HepG2 (cell line): ENCODE measurements around the gene TRMT5. TPM values are rescaled to one million over a fixed set of nuclear protein-coding genes. Genes with fewer than 3 reads are reported as not detected.

Experiments used
- ATAC-seq: fragments of 200-7000 bp; cut with Tn5 transposase; 3 replicates; pipeline ENCODE4 v1.9.1; 2020; ENCODE audit warnings: mild to moderate bottlenecking, moderate library complexity
- BruUV-seq: library from RNA; stranded (reverse); fragments of 400-500 nt; replicated peaks from 2 replicates; lab custom pipeline; 2021; lab: Mats Ljungman, UMichigan
- CTCF ChIA-PET: fragments of 300-600 bp; formaldehyde crosslinking; extraction: SDS; loops from one replicate; lab custom pipeline; 2021; ENCODE audit warnings: low total read pairs, inconsistent platforms, low intra/inter-chr PET ratio; lab: Yijun Ruan, JAX
- POLR2A ChIA-PET: fragments of 350-600 bp; sonication (Branson Sonifier 250); formaldehyde crosslinking; loops from one replicate; lab custom pipeline; 2020; ENCODE audit warnings: antibody characterized with exemption, inconsistent platforms; lab: Yijun Ruan, JAX
- DNase-seq: peaks from one replicate; pipeline ENCODE4 v3.0.0-alpha.2; 2015; ENCODE audit warnings: low spot score
- FAIRE-seq: peaks from 3 replicates; lab custom pipeline; 2011; peaks lifted over from hg19 to GRCh38; lab: Jason Lieb, UNC
- H2AFZ ChIP-seq: one replicate; pipeline ENCODE4 v1.6.1; 2011; ENCODE audit warnings: low read length, inconsistent platforms
- H3K27ac ChIP-seq: fragments of 300-600 bp; 3 replicates; pipeline ENCODE4 v1.8.0; 2011; ENCODE audit warnings: mixed run types, mild to moderate bottlenecking, mixed read lengths, low read length, inconsistent platforms; ENCODE audit not compliant: insufficient read depth; ENCODE audit errors: extremely low read length
- H3K27me3 ChIP-seq, 2 experiments: fragments of 200-600 bp in 1 of 2; 2 replicates in 1 of 2; 3 replicates in 1 of 2; pipeline versions ENCODE4 v1.6.0 to v1.8.0; 2011; ENCODE audit warnings: low read length in 2 of 2, mild to moderate bottlenecking in 2 of 2, moderate library complexity in 2 of 2, inconsistent platforms in 1 of 2; ENCODE audit not compliant: insufficient read depth in 2 of 2, control insufficient read depth in 1 of 2
- H3K36me3 ChIP-seq, 2 experiments: fragments of 200-600 bp in 1 of 2; replicated peaks in 1 of 2; 2 replicates in 1 of 2; 3 replicates in 1 of 2; pipeline versions ENCODE4 v1.5.1 to v1.8.0; 2011; ENCODE audit warnings: low read length in 2 of 2, inconsistent platforms in 1 of 2; ENCODE audit not compliant: insufficient read depth in 2 of 2, control insufficient read depth in 1 of 2
- H3K4me1 ChIP-seq: 2 replicates; pipeline ENCODE4 v1.5.1; 2012; ENCODE audit warnings: low read length, inconsistent platforms; ENCODE audit not compliant: insufficient read depth
- H3K4me2 ChIP-seq: 2 replicates; pipeline ENCODE4 v1.6.0; 2011; ENCODE audit warnings: low read depth, low read length, inconsistent platforms
- H3K4me3 ChIP-seq, 3 experiments: fragments of 200-600 bp in 1 of 3; sonication (generic), shearing (Covaris generic) in 1 of 3; replicated peaks in 1 of 3; 2 replicates each; pipeline ENCODE4 v1.5.1; 2011 to 2016; ENCODE audit warnings: low read length in 3 of 3, inconsistent platforms in 2 of 3, low read depth in 2 of 3, mild to moderate bottlenecking in 2 of 3, control low read depth in 1 of 3, mixed read lengths in 1 of 3; ENCODE audit not compliant: insufficient read depth in 1 of 3
- H3K79me2 ChIP-seq: one replicate; pipeline ENCODE4 v1.6.1; 2011; ENCODE audit warnings: low read length, inconsistent platforms; ENCODE audit not compliant: insufficient read depth
- H3K9ac ChIP-seq: 2 replicates; pipeline ENCODE4 v1.6.0; 2011; ENCODE audit warnings: mild to moderate bottlenecking, low read depth, low read length, inconsistent platforms; ENCODE audit not compliant: insufficient read depth
- H3K9me3 ChIP-seq: 2 replicates; pipeline ENCODE4 v1.5.1; 2012; ENCODE audit warnings: mild to moderate bottlenecking, low read length
- H4K20me1 ChIP-seq: 2 replicates; pipeline ENCODE4 v1.6.0; 2011; ENCODE audit warnings: inconsistent platforms, mild to moderate bottlenecking, low read length, moderate library complexity; ENCODE audit not compliant: insufficient read depth
- CEBPZ ChIP-seq: IDR thresholded peaks from 2 replicates; pipeline ENCODE4 v1.6.1; 2012; ENCODE audit warnings: low read length, improper control_type of control experiment
- DMTF1 ChIP-seq: sonication (generic); formaldehyde crosslinking; IDR thresholded peaks from 2 replicates; pipeline ENCODE4 v1.4.0; 2020; ENCODE audit warnings: mild to moderate bottlenecking, missing genetic modification reagents
- FIP1L1 ChIP-seq: fragments of 200-400 bp; formaldehyde crosslinking; IDR thresholded peaks from 2 replicates; pipeline ENCODE4 v1.6.1; 2018; ENCODE audit warnings: low read depth, mild to moderate bottlenecking, low read length, moderate library complexity, borderline replicate concordance; ENCODE audit not compliant: insufficient read depth
- GABPA ChIP-seq, 2 experiments: IDR thresholded peaks; 2 replicates each; pipeline ENCODE4 v1.6.1; 2011 to 2016; ENCODE audit warnings: low read depth in 2 of 2, low read length in 1 of 2, missing biosample characterization in 1 of 2, missing genetic modification characterization in 1 of 2
- RNF2 ChIP-seq: fragments of 450-650 bp; conservative IDR thresholded peaks from 2 replicates; pipeline ENCODE4 v1.6.1; 2016; ENCODE audit warnings: low read depth
- RORA ChIP-seq: sonication (generic); formaldehyde crosslinking; IDR thresholded peaks from 2 replicates; pipeline ENCODE4 v1.5.0; 2020; ENCODE audit warnings: mild to moderate bottlenecking, missing genetic modification reagents, moderate library complexity
- ZFAT ChIP-seq: sonication (generic); formaldehyde crosslinking; conservative IDR thresholded peaks from 2 replicates; pipeline ENCODE4 v1.8.1; 2023; ENCODE audit warnings: missing genetic modification reagents, inconsistent platforms
- ZFP90 ChIP-seq: sonication (generic); formaldehyde crosslinking; IDR thresholded peaks from 2 replicates; pipeline ENCODE4 v1.8.0; 2022; ENCODE audit warnings: missing genetic modification reagents, mild to moderate bottlenecking, inconsistent platforms, borderline replicate concordance
- ZMYM4 ChIP-seq: sonication (generic); formaldehyde crosslinking; IDR thresholded peaks from 2 replicates; pipeline ENCODE4 v1.8.1; 2023; ENCODE audit warnings: mild to moderate bottlenecking, missing genetic modification reagents
- ZNF558 ChIP-seq: sonication (generic); formaldehyde crosslinking; IDR thresholded peaks from 2 replicates; pipeline ENCODE4 v1.9.0; 2022; ENCODE audit warnings: mild to moderate bottlenecking, missing genetic modification reagents, borderline replicate concordance
- ZNF800 ChIP-seq: sonication (generic); formaldehyde crosslinking; IDR thresholded peaks from 2 replicates; pipeline ENCODE4 v1.4.0; 2020; ENCODE audit warnings: missing genetic modification reagents
- WGBS: methylation state at CpG from one replicate; pipeline ENCODE4 v1.1.6; 2017; ENCODE audit warnings: low lambda C conversion rate; 5-methylcytosine and 5-hydroxymethylcytosine counted together
- in situ Hi-C: cut with HindIII; loops from 2 replicates; pipeline ENCODE4 v1.10.0; 2017; ENCODE audit warnings: low pct_unique_long_range_greater_than_20kb; ENCODE audit not compliant: extremely low pct_ligation_motif_present
- intact Hi-C: fragments of 100-400 bp; cut with micrococcal nuclease; formaldehyde crosslinking; loops from one replicate; pipeline ENCODE4 v1.10.0; 2022; ENCODE audit not compliant: unreplicated experiment
- polyA plus RNA-seq, 8 experiments: library from polyadenylated mRNA; depleted of rRNA in 3 of 8; stranded (reverse) in 7 of 8; unstranded in 1 of 8; fragments of >200 nt; fragmentation: Illumina TruSeq in 4 of 8; extraction: Trizol in 4 of 8; gene quantifications; 2 replicates each; pipeline versions ENCODE4 v1.2.1 to v1.2.3, GENCODE V29; 2011 to 2016; ENCODE audit warnings: low read depth in 4 of 8, missing spikeins in 1 of 8, mixed read lengths in 1 of 8; ENCODE audit not compliant: insufficient read depth in 1 of 8
- total RNA-seq, 5 experiments: library from RNA; depleted of rRNA; stranded (reverse); fragments of >200 nt; fragmentation: Illumina TruSeq; extraction: Trizol; gene quantifications; 2 replicates each; pipeline ENCODE4 v1.2.3, GENCODE V29; 2016; ENCODE audit warnings: low read depth in 1 of 5

The TRMT5 gene
- total and polyA plus RNA-seq, 2 of the 13 experiments (the other 11 are each of a cell fraction or from before 2014, with no cell fraction given) = 3.6 to 16.0 TPM

DNA sequence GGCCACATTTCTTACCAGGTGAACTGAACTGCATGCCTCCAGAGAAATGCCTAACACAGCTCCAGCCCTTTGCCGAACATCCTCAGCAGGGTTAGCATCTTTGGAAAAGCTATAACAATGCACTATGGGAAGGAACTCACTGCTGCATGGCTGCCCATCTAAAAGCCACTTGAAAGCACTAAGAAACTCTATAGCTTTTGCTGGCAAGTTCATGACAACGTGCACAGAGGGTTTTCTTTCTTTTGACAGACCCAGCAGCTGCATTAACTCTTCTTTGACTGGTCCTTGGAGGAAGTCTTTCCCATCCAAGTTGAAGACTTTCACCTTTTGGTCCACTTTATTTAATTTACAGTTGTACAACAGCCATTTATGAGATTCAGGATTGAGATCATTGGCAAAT, 5.3 kb downstream of the TRMT5 start:
- CTCF ChIA-PET = no interaction called here
- in situ Hi-C loops = no loop called here
- H3K36me3 ChIP-seq = peaks cover 1 to 13% of the 10 kb centered on the region in 2 experiments

More for the DNA sequence above, 5.3 kb downstream of the TRMT5 start:
- WGBS = 76% methylated on average over 2 of the region's 2 CpGs
- BruUV-seq = no TSS peak
- TF ChIP-seq CEBPZ (no peak), RNF2 (no peak), FIP1L1 (no peak), ZNF558 (no peak), ZFAT (no peak), RORA (CRISPR knock-in tag) (no peak), ZMYM4 (no peak), ZNF800 (CRISPR knock-in tag) (no peak), ZFP90 (CRISPR knock-in tag) (no peak), DMTF1 (CRISPR knock-in tag) (no peak), GABPA (IDR thresholded peaks at IDR 0.05; ENCODE audit: low read depth, low read length) (no peak), GABPA (CRISPR knock-in tag; IDR thresholded peaks at IDR 0.05; ENCODE audit: low read depth) (no peak)
- TF ChIP-seq, all 625 proteins: peak for 0
- Histone ChIP-seq H3K9ac (no peak overlapping the region), H3K79me2 (peaks cover 21% of the 10 kb centered on the region), H3K4me1 (peaks cover 32% of the 10 kb centered on the region), H3K4me2 (no peak overlapping the region), H3K4me3 (no peak overlapping the region), H4K20me1 (no peaks in the 10 kb centered on the region), H3K27me3 (no peaks in the 10 kb centered on the region), H3K27ac (no peak overlapping the region), H3K9me3 (no peaks in the 10 kb centered on the region), H2AFZ (no peak overlapping the region)
- POLR2A ChIA-PET = no interaction called here
- ATAC-seq = no peak
- FAIRE-seq = no peak
- intact Hi-C loops = no loop called here
- DNase-seq = no peak
